Hippocampal formation (tissue), 2 donors: ENCODE data around the gene CEP170B.
"Not testable (repeated sequence)": the region's sequence is repeated elsewhere in the genome, so short reads cannot be mapped to it uniquely, and the experiment has no call there.

Source experiments
- DNase-seq, 2 donors: peaks; one replicate each; lab custom pipeline; 2025; lab: John Stamatoyannopoulos, UW

Gene CEP170B

GRCh38 chr14:104865081-104865630 is at the start of gene CEP170B:
Gene CEP170B, plus strand, starts transcription at chr14:104865268. Its CDS starts 3,183 bp downstream, at chr14:104868451.
- DNase-seq: peak in 1 of 2 donors; percentile 24

- no peak for DNase-seq
Measured at GRCh38 chr14:104816616-104816884, 48.5 kb upstream of the CEP170B start.

- DNase-seq: no peak
Measured at GRCh38 chr14:104817930-104818713, 46.9 kb upstream of the CEP170B start.

DNA sequence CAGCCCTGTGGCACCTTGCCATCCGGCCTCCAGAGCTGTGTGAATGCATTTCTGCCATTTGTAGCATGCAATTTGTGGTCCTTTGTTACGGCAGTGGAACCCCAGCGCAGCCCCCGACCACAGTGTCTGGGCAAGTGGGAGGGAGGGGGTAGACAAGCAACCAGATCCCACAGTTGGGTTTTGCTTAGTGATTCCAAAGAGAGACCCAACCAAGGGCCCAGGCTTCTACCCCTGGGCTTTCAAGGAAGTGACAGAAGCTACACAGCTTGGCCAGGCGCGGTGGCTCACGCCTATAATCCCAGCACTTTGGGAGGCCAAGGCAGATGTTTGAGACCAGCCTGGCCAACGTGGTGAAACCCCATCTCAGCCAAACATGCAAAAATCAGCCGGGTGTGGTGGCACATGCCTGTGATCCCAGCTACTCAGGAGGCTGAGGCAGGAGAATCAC is 46.3 kb upstream of the CEP170B start:
- DNase-seq: no peak

DNA sequence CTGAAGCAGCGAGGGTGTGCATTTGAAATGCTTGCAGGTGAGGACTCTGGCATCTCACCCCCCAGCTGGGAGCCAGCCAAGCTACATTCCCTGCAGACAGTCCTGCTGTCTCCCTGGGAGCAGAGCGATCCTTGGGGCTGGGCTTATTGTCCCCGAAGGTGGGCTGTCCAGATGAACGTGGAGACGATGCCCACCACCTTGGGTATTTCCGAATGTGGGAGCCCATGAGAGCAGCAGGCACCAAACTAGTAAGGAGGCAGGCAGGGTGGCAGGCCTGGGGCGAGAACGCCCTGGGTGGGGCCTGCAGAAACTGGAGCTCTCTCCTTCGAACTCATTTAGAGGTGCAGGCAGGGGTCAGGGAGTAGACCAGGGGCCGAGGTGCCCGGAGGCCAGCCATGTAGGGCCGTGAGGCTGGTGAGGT is 45.7 kb upstream of the CEP170B start:
- no peak for DNase-seq

DNA sequence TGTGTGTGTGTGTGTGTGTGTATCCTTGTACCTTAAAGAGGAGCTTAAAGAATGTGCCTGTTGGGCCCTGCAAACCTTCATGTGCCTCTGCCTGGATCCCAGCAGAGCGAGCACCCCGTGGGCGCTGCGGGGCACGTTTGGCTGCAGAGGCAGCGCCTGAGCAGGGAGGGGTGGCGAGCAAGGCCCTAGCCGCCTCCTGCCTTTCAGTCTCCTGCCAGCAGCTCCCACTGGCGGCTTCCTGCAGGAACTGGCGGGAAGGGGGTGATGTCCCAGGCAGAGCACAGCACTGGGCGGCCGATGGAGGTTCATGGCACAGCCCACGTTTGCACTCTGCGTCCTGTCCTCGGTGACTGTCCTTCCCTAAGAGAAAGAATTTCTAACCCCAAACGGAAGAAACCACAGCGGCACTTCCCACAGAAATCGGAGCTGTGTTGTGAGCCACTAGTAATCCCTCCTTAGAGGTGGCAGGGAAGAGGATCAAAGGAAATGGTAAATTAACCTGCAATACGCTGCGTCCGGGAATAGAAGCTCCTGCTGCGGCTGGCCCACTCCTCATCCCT is 44.3 kb upstream of the CEP170B start:
- peak in 1 of 2 donors; percentile 14 for DNase-seq

GRCh38 chr14:104821229-104821945 is 43.7 kb upstream of the CEP170B start:
- no peak for DNase-seq

- DNase-seq: no peak
Measured at GRCh38 chr14:104821971-104822608, 43.0 kb upstream of the CEP170B start.

- no peak for DNase-seq
Measured at GRCh38 chr14:104822821-104823615, 42.0 kb upstream of the CEP170B start.

- DNase-seq: no peak
Measured at GRCh38 chr14:104824353-104824997, 40.6 kb upstream of the CEP170B start.

DNA sequence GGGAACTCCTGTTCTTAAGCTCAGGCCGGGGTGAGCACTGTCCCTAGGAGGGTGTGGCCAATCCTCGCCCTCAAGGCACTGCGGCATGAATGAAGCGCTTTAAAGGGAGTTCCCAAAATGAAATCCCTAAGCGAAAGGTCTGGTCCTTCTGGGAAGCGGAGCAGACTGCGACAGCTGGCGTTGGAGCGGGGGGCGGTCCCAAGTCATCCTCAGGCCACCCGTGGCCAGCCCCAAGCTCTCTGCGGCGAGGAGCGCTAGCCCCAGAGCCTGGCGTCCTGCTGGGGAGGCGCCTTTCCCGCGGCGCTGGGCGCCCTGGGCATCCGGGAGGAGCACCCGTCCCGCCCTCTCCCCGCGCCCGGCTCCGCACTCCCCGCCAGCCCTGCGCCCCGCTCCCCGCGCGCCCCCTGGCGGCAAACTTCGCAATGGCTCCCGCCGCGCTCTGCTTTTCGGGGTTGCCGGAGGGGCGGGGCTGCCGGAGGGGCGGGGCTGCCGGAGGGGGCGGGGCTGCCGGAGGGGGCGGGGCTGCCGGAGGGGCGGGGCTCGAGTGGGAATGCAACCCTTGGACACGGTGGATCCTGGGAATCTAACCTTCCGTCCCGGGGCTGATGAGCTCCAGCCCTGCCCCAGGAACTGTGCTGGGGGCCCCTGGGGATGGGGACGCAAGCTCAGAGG is 38.7 kb upstream of the CEP170B start:
- DNase-seq: peak; percentile 61 to 89

DNA sequence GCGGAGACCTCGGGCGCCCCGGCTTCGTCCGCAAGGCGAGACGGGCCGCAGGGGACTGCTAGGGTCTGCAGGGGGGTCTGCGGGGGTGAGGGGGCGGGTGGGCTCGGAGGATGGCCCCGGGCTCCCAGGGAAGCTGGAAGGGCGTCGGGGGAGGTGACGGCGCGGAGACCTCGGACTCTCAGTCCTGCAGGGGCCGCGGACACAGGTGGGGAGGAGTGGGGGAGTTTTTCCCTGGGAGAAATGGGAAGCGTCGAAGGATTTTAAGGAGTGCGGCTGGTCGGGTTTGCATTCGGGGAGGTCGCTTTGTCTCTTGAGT is 38.2 kb upstream of the CEP170B start:
- no peak for DNase-seq

DNA sequence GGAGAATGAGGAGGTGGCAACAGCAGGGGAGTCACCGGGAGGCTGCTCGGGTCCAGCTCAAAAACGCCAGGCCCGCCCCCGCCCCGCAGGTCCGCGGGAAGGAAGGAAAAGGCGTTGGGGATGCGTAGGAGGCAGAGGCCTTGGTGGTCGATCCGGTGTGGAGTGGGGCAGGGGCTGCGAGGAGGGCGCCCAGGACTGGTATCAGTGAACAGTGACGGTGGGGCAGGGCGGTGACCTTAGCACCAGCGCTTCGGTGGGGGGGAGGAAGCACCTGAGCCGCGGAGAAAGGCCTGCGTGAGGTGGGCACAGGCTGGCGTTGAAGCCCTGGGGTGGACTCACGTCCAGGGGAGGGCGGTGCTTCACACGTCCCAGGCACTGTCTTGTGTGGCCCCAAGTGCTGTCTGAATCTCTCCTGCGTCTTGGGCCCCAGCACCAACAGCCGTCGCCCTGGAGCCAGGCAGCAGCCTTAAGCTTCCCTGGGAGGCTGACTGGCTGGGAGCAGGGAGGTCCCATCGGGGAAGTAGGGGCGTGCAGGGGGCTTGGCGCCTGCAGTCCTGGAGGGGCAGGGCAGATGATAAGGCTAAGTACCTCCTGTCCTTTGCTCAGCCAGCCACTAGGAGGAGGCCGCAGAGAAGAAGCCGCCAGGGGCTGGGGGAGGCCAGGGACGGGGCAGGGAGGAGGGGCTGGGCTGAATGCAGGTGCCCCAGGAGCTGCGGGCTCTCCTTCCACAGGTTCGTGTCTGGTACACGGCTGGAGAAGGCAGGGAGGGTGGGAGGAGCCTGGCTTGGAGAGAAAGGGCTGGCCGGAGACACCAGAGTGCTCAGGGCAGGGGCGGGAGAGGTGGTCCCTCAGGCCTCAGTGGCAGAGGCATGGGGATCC is 37.7 kb upstream of the CEP170B start:
- no peak for DNase-seq

DNA sequence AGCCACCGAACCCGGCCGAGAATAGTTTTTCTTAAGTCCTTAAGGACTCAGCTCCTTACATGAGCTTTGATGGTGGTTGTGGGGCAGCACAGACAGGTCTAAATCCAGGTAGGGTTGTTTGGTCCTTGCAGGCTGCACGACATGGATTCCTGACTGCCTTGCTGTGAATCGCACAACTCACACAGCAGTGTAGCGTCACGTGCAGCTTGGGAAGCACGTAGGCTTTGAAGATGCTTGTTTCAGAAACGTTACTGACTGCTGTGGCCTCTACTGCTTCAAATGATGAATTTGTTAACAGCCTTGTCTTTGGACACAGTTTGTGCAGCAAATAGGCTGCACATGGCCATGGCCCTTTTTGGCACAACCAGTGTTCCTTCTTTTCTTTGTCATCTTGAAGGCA is 34.3 kb upstream of the CEP170B start:
- DNase-seq: no peak

DNA sequence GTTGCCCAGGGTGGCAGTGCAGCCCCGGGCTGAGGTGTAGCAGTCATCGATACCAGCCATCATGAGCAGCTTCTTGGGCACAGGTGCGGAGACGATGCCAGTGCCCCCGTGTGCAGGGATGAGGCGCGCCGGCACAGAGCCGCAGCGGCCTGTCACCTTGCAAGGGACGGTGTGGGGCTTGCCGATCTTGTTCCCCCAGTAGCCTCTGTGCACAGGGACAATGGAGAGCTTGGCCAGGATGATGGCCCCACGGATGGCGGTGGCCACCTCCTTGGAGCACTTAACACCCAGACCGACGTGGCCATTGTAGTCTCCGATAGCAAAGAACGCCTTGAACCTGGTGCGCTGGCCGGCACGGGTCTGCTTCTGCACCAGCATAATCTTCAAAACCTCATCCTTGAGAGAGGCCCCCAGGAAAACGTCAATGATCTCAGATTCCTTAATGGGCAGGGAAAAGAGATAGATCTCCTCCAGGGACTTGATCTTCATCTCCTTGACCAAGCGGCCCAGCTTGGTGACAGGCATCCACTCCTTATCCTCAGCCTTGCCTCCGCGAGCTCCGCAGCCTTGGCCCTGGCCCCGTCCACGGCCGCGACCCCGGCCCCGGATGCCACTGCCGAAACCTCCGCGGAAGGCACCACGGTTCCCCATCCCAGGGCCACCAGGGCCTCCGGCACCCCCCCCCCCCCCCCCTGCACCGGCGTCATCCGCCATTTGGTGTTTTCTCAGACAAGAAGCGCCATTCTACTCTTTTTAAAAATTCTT is 28.7 kb upstream of the CEP170B start:
- DNase-seq: not testable (repeated sequence)

- no peak for DNase-seq
Measured at GRCh38 chr14:104841730-104842129, 23.3 kb upstream of the CEP170B start.

GRCh38 chr14:104843006-104843405 is 22.1 kb upstream of the CEP170B start:
- no peak for DNase-seq

GRCh38 chr14:104843442-104844305 is 21.4 kb upstream of the CEP170B start:
- no peak for DNase-seq
